HG02571 (cell line): Measurements from ENCODE around the gene TMEM184B.
"Not testable (repeated sequence)": the region's sequence is repeated elsewhere in the genome, so short reads cannot be mapped to it uniquely, and the experiment has no call there.

Source experiments
- ATAC-seq: cut with Tn5 transposase; IDR thresholded peaks from one replicate; pipeline ENCODE4 v1.9.1; 2021; ENCODE audit warnings: mild to moderate bottlenecking, moderate library complexity; ENCODE audit not compliant: unreplicated experiment

TMEM184B gene

GRCh38 chr22:38184788-38185187 lies 88.0 kb downstream of the TMEM184B start:
- ATAC-seq: no peak

- ATAC-seq: peak; percentile 78
Measured at GRCh38 chr22:38181453-38182200, 91.2 kb downstream of the TMEM184B start, which contains the start of gene PLA2G6. TSS of gene PLA2G6 (minus strand) at chr22:38181830. CDS start at chr22:38169426, 12,404 bp downstream.

- no peak for ATAC-seq
Measured at GRCh38 chr22:38180841-38181452, 91.9 kb downstream of the TMEM184B start.

DNA sequence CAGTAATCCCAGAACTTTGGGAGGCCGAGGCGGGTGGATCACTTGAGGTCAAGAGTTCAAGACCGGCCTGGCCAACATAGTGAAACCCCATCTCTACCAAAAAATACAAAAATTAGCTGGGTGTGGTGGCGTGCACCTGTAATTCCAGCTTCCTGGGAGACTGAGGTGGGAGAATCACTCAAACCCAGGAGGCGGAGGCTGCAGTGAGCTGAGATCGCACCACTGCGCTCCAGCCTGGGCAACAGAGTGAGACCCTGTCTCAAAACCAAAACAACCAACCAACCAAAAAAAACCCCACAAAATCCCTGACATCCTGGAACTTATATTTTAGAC lies 94.2 kb downstream of the TMEM184B start:
- ATAC-seq: not testable (repeated sequence)

DNA sequence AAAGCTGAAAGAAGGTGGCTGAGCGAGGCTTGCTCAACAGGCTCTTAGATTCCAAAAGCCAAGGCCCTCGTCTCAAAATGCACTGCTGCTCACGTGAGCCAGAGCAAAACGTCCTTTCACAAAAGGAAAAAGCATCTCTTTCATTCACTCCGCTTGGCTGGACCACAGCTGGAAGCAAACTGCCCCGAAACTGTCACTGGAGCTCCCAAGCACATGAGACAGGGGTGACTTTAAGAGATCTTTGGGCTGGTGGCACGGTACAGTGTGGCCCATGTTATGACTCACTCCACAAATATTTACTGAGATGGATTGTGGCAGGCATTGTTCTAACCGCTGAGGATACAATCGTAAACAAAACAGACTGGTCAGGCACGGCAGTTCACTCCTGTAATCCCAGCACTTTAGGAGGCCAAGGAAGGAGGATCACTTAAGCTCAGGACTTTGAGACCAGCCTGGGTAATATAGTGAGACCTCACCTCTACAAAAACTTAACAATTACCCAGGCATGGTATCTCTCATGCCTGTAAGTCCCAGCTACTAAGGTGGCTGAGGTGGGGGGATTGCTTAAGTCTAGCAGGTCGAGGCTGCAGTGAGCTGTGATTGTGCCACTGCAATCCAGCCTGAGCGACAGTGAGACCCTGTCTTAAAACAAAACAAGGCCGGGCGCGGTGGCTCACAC lies 94.7 kb downstream of the TMEM184B start:
- no peak for ATAC-seq

GRCh38 chr22:38177571-38177925 lies 95.3 kb downstream of the TMEM184B start:
- ATAC-seq: not testable (repeated sequence)

- no peak for ATAC-seq
Measured at GRCh38 chr22:38177044-38177443, 95.8 kb downstream of the TMEM184B start.

GRCh38 chr22:38176170-38176741 lies 96.6 kb downstream of the TMEM184B start:
- ATAC-seq: no peak

GRCh38 chr22:38175206-38176118 lies 97.3 kb downstream of the TMEM184B start:
- ATAC-seq: no peak

DNA sequence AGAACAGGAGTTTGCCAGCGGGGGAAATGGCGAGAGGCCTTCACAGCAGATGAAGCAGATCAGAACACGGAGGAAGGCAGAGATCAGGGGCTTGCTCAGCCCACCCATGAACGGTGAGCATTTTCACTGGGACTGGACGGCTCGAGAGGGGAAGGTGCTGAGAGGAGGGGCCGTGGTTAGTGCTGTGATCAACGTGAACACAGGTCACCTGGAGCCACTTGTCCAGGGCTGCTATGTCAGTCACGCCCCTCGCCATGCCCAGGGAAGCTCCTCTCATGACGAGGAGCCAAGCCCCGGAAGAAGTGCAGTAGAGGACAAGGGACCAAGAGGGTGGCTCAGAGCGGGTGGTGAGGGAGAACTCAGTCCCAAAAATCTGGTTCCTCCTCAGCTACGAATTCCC lies 98.2 kb downstream of the TMEM184B start:
- ATAC-seq: no peak

GRCh38 chr22:38173641-38173906 lies 99.2 kb downstream of the TMEM184B start:
- ATAC-seq: no peak

DNA sequence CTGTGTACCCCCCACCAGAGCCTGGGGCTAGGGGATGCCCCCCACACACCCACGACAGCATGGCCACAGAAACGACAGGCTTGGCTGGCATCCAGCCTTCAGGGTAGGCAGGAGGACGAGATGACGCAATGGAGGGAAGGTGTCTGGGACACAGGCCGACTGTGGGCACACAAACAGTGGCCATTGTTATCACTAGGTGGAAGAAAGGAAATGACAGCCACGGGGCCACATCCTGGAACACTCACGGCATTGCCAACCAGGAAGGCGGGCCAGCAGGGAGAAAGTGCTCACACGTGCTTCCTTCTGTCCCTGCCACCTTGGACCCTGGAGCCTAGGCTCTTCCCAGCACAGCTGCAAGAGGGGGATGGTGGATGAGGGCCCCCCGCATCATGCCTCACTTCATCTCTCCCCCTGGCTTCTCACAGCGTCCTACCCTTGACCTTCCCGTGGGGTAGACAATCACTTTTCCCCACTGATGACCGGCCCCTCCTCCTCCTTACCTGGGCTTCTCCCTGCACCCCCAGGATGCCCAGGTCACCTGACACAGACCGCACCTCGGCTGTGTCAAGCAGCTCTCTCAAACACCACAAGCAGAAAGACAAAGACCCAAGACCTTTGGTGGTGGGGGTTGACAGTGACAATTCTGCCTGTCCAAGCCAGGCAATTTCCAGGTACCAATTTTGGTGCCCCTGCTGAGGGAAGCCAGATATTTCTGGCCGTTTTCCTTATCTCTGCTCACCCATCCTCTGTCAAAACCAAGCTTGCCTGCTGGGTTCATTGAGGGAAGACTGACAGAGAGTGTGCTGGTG lies 99.8 kb downstream of the TMEM184B start:
- ATAC-seq: no peak

DNA sequence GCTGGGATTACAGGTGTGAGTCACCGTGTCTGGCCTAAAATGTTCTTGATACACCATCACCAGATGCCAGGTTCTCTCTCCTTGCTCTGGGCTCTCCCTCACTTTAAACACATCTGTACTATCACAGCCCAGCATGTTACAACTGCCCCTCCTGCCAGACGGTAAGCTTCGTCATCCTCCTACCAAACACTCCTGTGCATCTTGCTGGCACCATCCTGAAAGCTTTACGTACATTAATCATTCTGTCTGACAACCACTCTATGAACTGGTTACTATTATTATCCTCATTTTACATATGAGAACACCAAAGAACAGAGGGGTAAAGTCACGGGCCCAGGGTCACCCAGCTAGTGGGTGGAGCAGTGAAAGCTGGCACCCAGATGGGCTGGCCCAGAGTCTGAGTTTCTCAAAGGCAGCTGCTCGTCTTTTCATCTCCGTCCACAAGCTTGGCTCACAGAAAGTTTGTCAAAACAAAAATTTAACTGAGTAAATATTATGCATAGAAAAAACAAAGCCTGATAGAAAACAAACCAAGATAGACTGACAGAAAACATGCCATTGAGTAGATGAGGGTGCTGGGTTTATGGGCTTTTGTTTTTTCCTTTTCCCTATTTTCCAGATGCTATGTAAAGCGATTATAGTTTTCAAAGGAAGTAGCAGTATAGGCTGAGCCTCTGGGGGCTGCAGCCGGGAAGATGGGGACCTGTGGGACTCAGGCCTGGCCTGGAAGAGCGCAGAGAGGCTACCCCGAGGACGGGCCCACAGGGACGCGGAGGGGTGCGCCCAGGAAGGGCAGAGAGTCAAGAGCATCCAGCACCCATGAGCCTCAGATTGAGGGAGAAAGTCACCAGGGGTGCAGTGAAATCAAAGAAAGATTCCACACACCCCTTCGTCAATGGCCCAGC lies 100.6 kb downstream of the TMEM184B start:
- no peak for ATAC-seq

DNA sequence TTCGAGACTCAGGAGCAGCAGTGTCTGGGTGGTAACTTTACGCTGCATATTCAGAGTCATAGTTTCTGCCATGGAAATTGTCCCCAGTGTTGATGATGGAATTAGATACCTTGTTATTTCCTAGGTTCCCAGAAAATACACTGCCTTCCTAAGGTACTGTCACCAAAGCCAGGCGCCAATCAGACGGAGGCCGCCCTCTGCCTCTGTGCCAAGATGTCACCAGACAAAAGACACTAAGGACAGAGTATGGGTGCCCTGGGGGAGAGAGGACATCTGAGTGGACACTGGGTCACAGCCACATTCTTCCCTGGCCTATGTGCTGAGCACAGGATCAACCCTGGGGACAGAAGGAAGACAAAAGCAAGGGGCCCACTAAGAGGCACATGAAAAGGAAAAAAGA lies 102.3 kb downstream of the TMEM184B start:
- no peak for ATAC-seq
